ENCODE data around the gene ITPR1.

GRCh38 chr3:4841225-4841624, 348.1 kb downstream of the ITPR1 start:
- TF ChIP-seq CTCF (IDR thresholded peaks at IDR 0.05), result no peak
- no peak for TF ChIP-seq POLR2A (IDR thresholded peaks at IDR 0.05)
